Fibroblast of villous mesenchyme (primary cell): ENCODE data around the gene AP4M1. TPM values are rescaled to one million over a fixed set of nuclear protein-coding genes. Genes with fewer than 3 reads are reported as not detected.

ENCODE experiments used
- DNase-seq: peaks from one replicate; pipeline ENCODE4 v3.0.0-alpha.2; 2010; ENCODE audit warnings: low read depth
- H3K4me3 ChIP-seq: 2 replicates; pipeline ENCODE4 v1.5.1; 2011; ENCODE audit warnings: low read depth, mild to moderate bottlenecking, low read length
- total RNA-seq: library from RNA; depleted of rRNA; stranded (reverse); fragments of >200 nt; gene quantifications from 2 replicates; pipeline ENCODE4 v1.2.3, GENCODE V29; 2012
- TF ChIP-seq, protein P1 (sequence below): IDR thresholded peaks from 2 replicates; pipeline ENCODE4 v1.5.1; 2012; ENCODE audit warnings: low read depth, mild to moderate bottlenecking, low read length; ENCODE audit not compliant: insufficient read depth

The AP4M1 gene
- total RNA-seq, 1 donor, result 16.4 TPM

DNA sequence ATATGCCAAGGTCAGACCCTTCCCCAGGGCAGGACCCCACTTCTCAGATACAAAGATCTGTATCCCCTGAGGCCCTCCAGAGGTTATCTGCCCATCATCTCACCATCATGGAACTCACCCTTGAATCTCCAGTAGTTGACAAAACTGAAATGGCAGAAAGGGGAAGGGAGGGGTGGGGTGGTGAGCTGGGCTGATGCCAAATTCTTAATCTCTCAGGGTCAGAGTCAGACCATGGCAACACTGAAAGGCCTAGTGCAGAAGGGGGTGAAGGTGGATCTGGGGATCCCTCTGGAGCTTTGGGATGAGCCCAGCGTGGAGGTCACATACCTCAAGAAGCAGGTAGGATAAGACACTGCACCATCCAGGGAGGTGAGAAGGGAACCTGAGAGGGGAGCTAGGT, 21.1 kb downstream of the AP4M1 start:
- H3K4me3 ChIP-seq, result no peak overlapping the region
- DNase-seq, result no peak
- TF ChIP-seq, protein P1, sequence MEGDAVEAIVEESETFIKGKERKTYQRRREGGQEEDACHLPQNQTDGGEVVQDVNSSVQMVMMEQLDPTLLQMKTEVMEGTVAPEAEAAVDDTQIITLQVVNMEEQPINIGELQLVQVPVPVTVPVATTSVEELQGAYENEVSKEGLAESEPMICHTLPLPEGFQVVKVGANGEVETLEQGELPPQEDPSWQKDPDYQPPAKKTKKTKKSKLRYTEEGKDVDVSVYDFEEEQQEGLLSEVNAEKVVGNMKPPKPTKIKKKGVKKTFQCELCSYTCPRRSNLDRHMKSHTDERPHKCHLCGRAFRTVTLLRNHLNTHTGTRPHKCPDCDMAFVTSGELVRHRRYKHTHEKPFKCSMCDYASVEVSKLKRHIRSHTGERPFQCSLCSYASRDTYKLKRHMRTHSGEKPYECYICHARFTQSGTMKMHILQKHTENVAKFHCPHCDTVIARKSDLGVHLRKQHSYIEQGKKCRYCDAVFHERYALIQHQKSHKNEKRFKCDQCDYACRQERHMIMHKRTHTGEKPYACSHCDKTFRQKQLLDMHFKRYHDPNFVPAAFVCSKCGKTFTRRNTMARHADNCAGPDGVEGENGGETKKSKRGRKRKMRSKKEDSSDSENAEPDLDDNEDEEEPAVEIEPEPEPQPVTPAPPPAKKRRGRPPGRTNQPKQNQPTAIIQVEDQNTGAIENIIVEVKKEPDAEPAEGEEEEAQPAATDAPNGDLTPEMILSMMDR, result no peak

DNA sequence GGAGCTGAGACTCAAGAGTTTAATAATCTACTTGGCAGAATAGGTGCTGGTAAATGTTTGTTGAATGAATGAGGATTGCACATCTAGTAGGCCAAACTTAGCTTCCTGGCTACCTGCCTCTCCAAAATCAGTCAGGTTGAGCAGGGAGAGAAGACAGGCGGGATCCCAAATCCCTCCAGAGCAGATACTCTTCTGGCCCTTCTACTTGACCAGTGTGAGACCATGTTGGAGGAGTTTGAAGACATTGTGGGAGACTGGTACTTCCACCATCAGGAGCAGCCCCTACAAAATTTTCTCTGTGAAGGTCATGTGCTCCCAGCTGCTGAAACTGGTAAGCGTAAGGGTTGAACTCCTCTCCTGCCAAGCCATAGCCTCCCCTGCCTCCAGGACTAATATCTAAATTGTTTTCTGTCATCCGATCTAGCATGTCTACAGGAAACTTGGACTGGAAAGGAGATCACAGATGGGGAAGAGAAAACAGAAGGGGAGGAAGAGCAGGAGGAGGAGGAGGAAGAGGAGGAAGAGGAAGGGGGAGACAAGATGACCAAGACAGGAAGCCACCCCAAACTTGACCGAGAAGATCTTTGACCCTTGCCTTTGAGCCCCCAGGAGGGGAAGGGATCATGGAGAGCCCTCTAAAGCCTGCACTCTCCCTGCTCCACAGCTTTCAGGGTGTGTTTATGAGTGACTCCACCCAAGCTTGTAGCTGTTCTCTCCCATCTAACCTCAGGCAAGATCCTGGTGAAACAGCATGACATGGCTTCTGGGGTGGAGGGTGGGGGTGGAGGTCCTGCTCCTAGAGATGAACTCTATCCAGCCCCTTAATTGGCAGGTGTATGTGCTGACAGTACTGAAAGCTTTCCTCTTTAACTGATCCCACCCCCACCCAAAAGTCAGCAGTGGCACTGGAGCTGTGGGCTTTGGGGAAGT, 23.1 kb downstream of the AP4M1 start:
- DNase-seq, result no peak
- H3K4me3 ChIP-seq, result no peak overlapping the region
- TF ChIP-seq, protein P1, result no peak

DNA sequence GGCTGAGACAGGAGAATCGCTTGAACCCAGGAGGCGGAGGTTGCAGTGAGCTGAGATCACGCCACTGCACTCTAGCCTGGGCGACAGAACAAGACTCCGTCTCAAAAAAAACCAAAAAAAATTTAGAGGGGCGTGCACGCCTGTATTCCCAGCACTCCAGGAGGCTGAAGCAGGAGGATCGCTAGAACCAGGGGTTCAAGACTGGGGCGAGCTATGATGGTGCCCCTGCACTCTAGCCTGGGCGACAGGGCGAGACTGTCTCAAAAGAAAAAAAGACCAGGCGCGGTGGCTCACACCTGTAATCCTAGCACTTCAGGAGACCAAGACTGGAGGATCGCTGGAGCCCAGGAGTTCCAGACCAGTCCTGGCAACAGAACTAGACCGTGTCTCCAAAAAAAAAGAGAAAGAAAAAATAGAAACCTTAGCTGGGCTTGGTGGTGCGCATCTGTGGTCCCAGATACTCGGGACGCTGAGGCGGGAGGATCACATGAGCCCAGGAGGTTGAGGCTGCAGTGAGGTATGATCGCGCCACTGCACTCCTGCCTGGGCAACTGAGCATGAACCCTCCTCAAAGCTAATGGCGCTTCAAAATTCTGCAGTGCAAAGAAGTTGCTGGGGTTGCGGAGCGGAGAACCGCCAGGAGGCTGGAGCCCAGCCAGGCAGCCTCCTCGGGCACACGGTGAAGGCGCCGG, 24.9 kb downstream of the AP4M1 start:
- peak overlapping the region; percentile 74 for H3K4me3 ChIP-seq
- TF ChIP-seq, protein P1, result no peak
- no peak for DNase-seq

DNA sequence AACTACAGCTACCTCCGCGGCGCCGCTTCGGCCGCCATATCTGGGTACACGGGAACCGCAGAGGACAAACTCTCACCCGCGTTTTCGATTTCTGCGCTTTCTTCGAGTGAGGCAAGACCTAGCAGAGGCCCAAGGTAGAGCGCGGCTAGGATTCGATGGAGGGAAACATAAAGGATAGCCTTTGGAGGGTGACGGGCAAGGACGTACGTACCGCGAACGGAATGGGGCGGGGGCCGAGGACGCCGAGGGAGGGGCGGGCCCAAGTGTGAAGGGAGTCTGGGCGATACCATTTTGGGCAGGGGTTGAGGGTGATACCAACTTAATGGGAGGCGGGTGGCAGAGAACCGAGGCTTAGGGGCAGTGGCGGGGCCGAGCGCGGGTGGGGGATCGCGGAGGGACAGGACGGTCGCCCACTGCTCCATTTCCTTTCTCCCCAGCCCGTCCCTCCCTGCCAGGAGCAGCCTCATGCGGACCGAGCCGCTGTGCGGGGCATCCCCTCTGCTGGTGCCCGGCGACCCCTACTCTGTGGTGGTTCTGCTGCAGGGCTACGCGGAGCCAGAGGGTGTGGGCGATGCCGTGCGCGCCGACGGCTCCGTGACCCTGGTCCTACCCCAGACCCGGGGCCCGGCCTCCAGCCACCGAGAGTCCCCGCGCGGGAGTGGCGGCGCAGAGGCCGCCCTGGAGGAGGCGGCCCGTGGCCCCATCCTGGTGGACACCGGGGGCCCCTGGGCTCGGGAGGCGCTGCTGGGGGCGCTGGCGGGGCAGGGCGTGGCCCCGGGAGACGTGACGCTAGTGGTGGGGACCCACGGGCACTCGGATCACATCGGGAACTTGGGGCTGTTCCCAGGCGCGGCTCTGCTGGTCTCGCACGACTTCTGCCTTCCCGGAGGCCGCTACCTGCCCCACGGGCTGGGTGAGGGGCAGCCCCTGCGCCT, 25.8 kb downstream of the AP4M1 start, which contains the start of gene MBLAC1:
Gene MBLAC1, plus strand, starts transcription at position 37 of the 935 bp plus-strand sequence. Its CDS starts 429 bp downstream, at position 466.
- DNase-seq, result peak; percentile 94
- peak within 1 kb of the TSS; percentile 74 for H3K4me3 ChIP-seq
- TF ChIP-seq, protein P1, result no peak

- TF ChIP-seq, protein P1, result no peak
- peak; percentile 20 for DNase-seq
- peak overlapping the region; percentile 74 for H3K4me3 ChIP-seq
Measured at GRCh38 chr7:100127866-100128636, 26.6 kb downstream of the AP4M1 start.
